Endothelial cell of umbilical vein (primary cell): ENCODE measurements around the gene SUSD6. TPM values are rescaled to one million over a fixed set of nuclear protein-coding genes. Genes with fewer than 3 reads are reported as not detected.

Source experiments
- BruUV-seq: library from RNA; stranded (reverse); fragments of 400-500 nt; replicated peaks from 2 replicates; lab custom pipeline; 2021; lab: Mats Ljungman, UMichigan
- CTCF ChIA-PET: fragments of 300-600, 350-600 bp; sonication (Branson Sonifier 250); formaldehyde crosslinking; loops from one replicate; lab custom pipeline; 2021; ENCODE audit warnings: antibody characterized with exemption, inconsistent platforms; lab: Charles Lee
- POLR2A ChIA-PET: fragments of 300-600, 350-600 bp; sonication (Branson Sonifier 250); formaldehyde crosslinking; loops from one replicate; lab custom pipeline; 2021; ENCODE audit warnings: antibody characterized with exemption, inconsistent platforms; lab: Charles Lee
- DNase-seq: peaks from one replicate; pipeline ENCODE4 v3.0.0-alpha.2; 2011; ENCODE audit warnings: low read depth, low spot score
- FAIRE-seq: peaks from 2 replicates; lab custom pipeline; 2011; peaks lifted over from hg19 to GRCh38; lab: Jason Lieb, UNC
- H2AFZ ChIP-seq: 2 replicates; pipeline ENCODE4 v1.6.0; 2012; ENCODE audit warnings: low read depth, low read length, control low read depth, inconsistent platforms
- H3K27ac ChIP-seq: 2 replicates; pipeline ENCODE4 v1.5.1; 2011; ENCODE audit warnings: low read depth, mild to moderate bottlenecking, control low read depth, low read length, moderate library complexity; ENCODE audit not compliant: insufficient read depth
- H3K27me3 ChIP-seq, 2 experiments: 2 replicates each; pipeline versions ENCODE4 v1.6.0 to v1.6.1; 2011; ENCODE audit warnings: low read length in 2 of 2, mixed read lengths in 1 of 2; ENCODE audit not compliant: control insufficient read depth in 2 of 2, insufficient read depth in 2 of 2
- H3K36me3 ChIP-seq, 2 experiments: 2 replicates in 1 of 2; 3 replicates in 1 of 2; pipeline ENCODE4 v1.5.1; 2011; ENCODE audit warnings: low read length in 2 of 2, mild to moderate bottlenecking in 1 of 2, moderate library complexity in 1 of 2; ENCODE audit not compliant: control insufficient read depth in 2 of 2, insufficient read depth in 2 of 2; ENCODE audit errors: extremely low read depth in 1 of 2
- H3K4me1 ChIP-seq: 3 replicates; pipeline ENCODE4 v1.5.1; 2011; ENCODE audit warnings: mild to moderate bottlenecking, low read length; ENCODE audit not compliant: control insufficient read depth, insufficient read depth; ENCODE audit errors: extremely low read depth
- H3K4me2 ChIP-seq: 2 replicates; pipeline ENCODE4 v1.6.1; 2011; ENCODE audit warnings: low read length, control low read depth, mixed read lengths; ENCODE audit not compliant: insufficient read depth
- H3K4me3 ChIP-seq, 3 experiments: fragments of 200-600 bp in 1 of 3; sonication (generic), shearing (Covaris generic) in 1 of 3; replicated peaks in 1 of 3; 2 replicates each; pipeline ENCODE4 v1.5.1; 2011 to 2016; ENCODE audit warnings: control low read depth in 3 of 3, low read length in 3 of 3, mild to moderate bottlenecking in 2 of 3, inconsistent platforms in 1 of 3, low read depth in 1 of 3, moderate library complexity in 1 of 3; ENCODE audit not compliant: insufficient read depth in 1 of 3
- H3K79me2 ChIP-seq: 2 replicates; pipeline ENCODE4 v1.6.0; 2012; ENCODE audit warnings: low read length, inconsistent platforms; ENCODE audit not compliant: control insufficient read depth, insufficient read depth
- H3K9ac ChIP-seq: replicated peaks from 2 replicates; pipeline ENCODE3; 2011; ENCODE audit warnings: low read length, control low read depth; ENCODE audit not compliant: insufficient read depth; ENCODE audit errors: extremely low read depth
- H3K9me1 ChIP-seq: replicated peaks from 3 replicates; pipeline ENCODE4 v1.6.0; 2011; ENCODE audit warnings: mild to moderate bottlenecking, low read length; ENCODE audit not compliant: control insufficient read depth, insufficient read depth; ENCODE audit errors: extremely low read depth
- H3K9me3 ChIP-seq: replicated peaks from 2 replicates; pipeline ENCODE4 v1.5.1; 2012; ENCODE audit warnings: low read length, inconsistent platforms; ENCODE audit not compliant: control insufficient read depth, insufficient read depth
- H4K20me1 ChIP-seq: replicated peaks from 2 replicates; pipeline ENCODE3; 2011; ENCODE audit warnings: mild to moderate bottlenecking, low read length; ENCODE audit not compliant: control insufficient read depth, insufficient read depth; ENCODE audit errors: extremely low read depth
- CTCF ChIP-seq, 2 donors: IDR thresholded peaks; 1 replicate in 1 of 2; 2 replicates in 1 of 2; pipeline ENCODE4 v1.5.1; 2011; ENCODE audit warnings: low read length in 2 of 2, mild to moderate bottlenecking in 2 of 2, moderate library complexity in 2 of 2, control low read depth in 1 of 2, inconsistent platforms in 1 of 2, low read depth in 1 of 2; ENCODE audit not compliant: insufficient read depth in 1 of 2; ENCODE audit errors: extremely low read depth in 1 of 2
- EZH2 ChIP-seq: IDR thresholded peaks from 2 replicates; pipeline ENCODE4 v1.6.1; 2012; ENCODE audit warnings: borderline replicate concordance, low read depth, mild to moderate bottlenecking, moderate library complexity, low read length, inconsistent platforms; ENCODE audit not compliant: severe bottlenecking
- FOS ChIP-seq: IDR thresholded peaks from 2 replicates; pipeline ENCODE4 v1.6.1; 2011; ENCODE audit warnings: mild to moderate bottlenecking, low read length, moderate library complexity, borderline replicate concordance; ENCODE audit not compliant: insufficient read depth
- GATA2 ChIP-seq: IDR thresholded peaks from 2 replicates; pipeline ENCODE4 v1.7.0; 2011; ENCODE audit warnings: low read depth, mild to moderate bottlenecking, moderate library complexity, mixed read lengths, low read length; ENCODE audit not compliant: insufficient read length, insufficient read depth
- JUN ChIP-seq: IDR thresholded peaks from 2 replicates; pipeline ENCODE4 v1.6.1; 2011; ENCODE audit warnings: borderline replicate concordance, low read depth; ENCODE audit not compliant: insufficient read length, insufficient read depth
- MAX ChIP-seq: IDR thresholded peaks from 2 replicates; pipeline ENCODE4 v1.6.1; 2011; ENCODE audit not compliant: insufficient read depth, insufficient read length
- MYC ChIP-seq: IDR thresholded peaks from one replicate; pipeline ENCODE4 v1.6.1; 2011; ENCODE audit warnings: mild to moderate bottlenecking, low read depth, low read length
- POLR2A ChIP-seq: IDR thresholded peaks from 2 replicates; pipeline ENCODE4 v1.6.1; 2012; ENCODE audit warnings: low read depth, mild to moderate bottlenecking, control low read depth, low read length
- POLR2AphosphoS5 ChIP-seq: IDR thresholded peaks from 2 replicates; pipeline ENCODE4 v1.6.1; 2012; ENCODE audit warnings: low read depth, mild to moderate bottlenecking, control low read depth, low read length, moderate library complexity; ENCODE audit not compliant: insufficient read depth
- dilution Hi-C: fragments of 300-500 bp; cut with MboI; formaldehyde crosslinking; loops from one replicate; pipeline ENCODE4 v1.15.0; 2019; ENCODE audit warnings: low sequenced_read_pairs; ENCODE audit not compliant: extremely low pct_ligation_motif_present
- intact Hi-C: fragments of 100-400 bp; cut with micrococcal nuclease; formaldehyde crosslinking; loops from one replicate; pipeline ENCODE4 v1.10.0; 2022
- polyA plus RNA-seq, 4 experiments: library from polyadenylated mRNA; depleted of rRNA in 3 of 4; stranded (reverse) in 3 of 4; unstranded in 1 of 4; fragments of >200 nt; gene quantifications; 2 replicates each; pipeline versions ENCODE4 v1.2.1 to v1.2.3, GENCODE V29; 2011 to 2012; ENCODE audit warnings: missing spikeins in 1 of 4
- total RNA-seq: library from RNA; stranded (reverse); gene quantifications from 2 replicates; pipeline ENCODE4 v1.2.3, GENCODE V29; 2021

Gene SUSD6
- total and polyA plus RNA-seq, 2 donors (not counting 3 experiments of a cell fraction or from before 2014, with no cell fraction given): 13.4 to 19.5 TPM

- Histone ChIP-seq H3K4me1 (no peaks in the 10 kb centered on the region), H3K36me3 (no peaks in the 10 kb centered on the region), H2AFZ (no peak overlapping the region), H3K4me3 (no peak overlapping the region), H3K79me2 (no peaks in the 10 kb centered on the region), H3K9me1 (no peaks in the 10 kb centered on the region), H3K9me3 (no peaks in the 10 kb centered on the region), H3K9ac (no peak overlapping the region), H3K27ac (no peak overlapping the region), H3K27me3 (no peaks in the 10 kb centered on the region), H4K20me1 (no peaks in the 10 kb centered on the region), H3K4me2 (no peak overlapping the region)
- ChIA-PET POLR2A (no interaction called here), CTCF (interaction anchor here (1.6 kb wide), 1 partner anchor 22 kb away, joined by 5 read pairs; no protein-coding TSS in a partner anchor)
- intact Hi-C loops: no loop called here
- no peak for DNase-seq
- dilution Hi-C loops: no loop called here
- TF ChIP-seq GATA2 (no peak), EZH2 (no peak), POLR2A (no peak), FOS (no peak), MYC (no peak), POLR2AphosphoS5 (no peak), MAX (no peak), JUN (no peak), CTCF (IDR thresholded peaks at IDR 0.05; ENCODE audit: extremely low read depth in 1 of 2, insufficient read depth in 1 of 2, low read depth in 1 of 2, low read length in 2 of 2) (no peak)
- BruUV-seq: no TSS peak
- no peak for FAIRE-seq
Measured at GRCh38 chr14:69752773-69753172, 141.4 kb downstream of the SUSD6 start.
